Mesendoderm (in vitro differentiated cells): Measurements from ENCODE around the gene SALL3.

ENCODE experiments used
- DNase-seq: peaks from one replicate; pipeline ENCODE4 v3.0.0; 2013
- H2AK5ac ChIP-seq: 2 replicates; pipeline ENCODE4 v1.6.1; 2013; ENCODE audit warnings: low read length, inconsistent platforms
- H2BK120ac ChIP-seq: 2 replicates; pipeline ENCODE4 v1.6.1; 2013; ENCODE audit warnings: low read depth, mild to moderate bottlenecking, low read length, moderate library complexity, mixed read lengths
- H2BK15ac ChIP-seq: replicated peaks from 2 replicates; pipeline ENCODE4 v1.6.1; 2013; ENCODE audit warnings: low read depth, mild to moderate bottlenecking, moderate library complexity
- H2BK5ac ChIP-seq: 2 replicates; pipeline ENCODE4 v1.6.1; 2013; ENCODE audit warnings: low read length, inconsistent platforms
- H3K18ac ChIP-seq: 2 replicates; pipeline ENCODE4 v1.6.1; 2013; ENCODE audit warnings: mild to moderate bottlenecking, low read length, mixed read lengths
- H3K23ac ChIP-seq: one replicate; pipeline ENCODE4 v1.6.1; 2013; ENCODE audit warnings: low read length
- H3K27ac ChIP-seq: 2 replicates; pipeline ENCODE4 v1.5.1; 2013; ENCODE audit warnings: low read depth, mild to moderate bottlenecking, inconsistent platforms, low read length, moderate library complexity
- H3K27me3 ChIP-seq: 2 replicates; pipeline ENCODE4 v1.6.1; 2013; ENCODE audit warnings: low read length, control low read depth, mild to moderate bottlenecking, inconsistent platforms; ENCODE audit not compliant: insufficient read depth, poor library complexity
- H3K36me3 ChIP-seq: 2 replicates; pipeline ENCODE4 v1.6.1; 2013; ENCODE audit warnings: low read length, inconsistent platforms; ENCODE audit not compliant: control insufficient read depth, insufficient read depth
- H3K4ac ChIP-seq: one replicate; pipeline ENCODE4 v1.6.1; 2013; ENCODE audit warnings: low read depth, mild to moderate bottlenecking, low read length, moderate library complexity
- H3K4me1 ChIP-seq: 2 replicates; pipeline ENCODE4 v1.6.1; 2013; ENCODE audit warnings: low read depth, low read length, inconsistent platforms; ENCODE audit not compliant: control insufficient read depth
- H3K4me2 ChIP-seq: 2 replicates; pipeline ENCODE4 v1.6.1; 2013; ENCODE audit warnings: low read length
- H3K4me3 ChIP-seq: 2 replicates; pipeline ENCODE4 v1.5.1; 2013; ENCODE audit warnings: mild to moderate bottlenecking, low read length
- H3K56ac ChIP-seq: one replicate; pipeline ENCODE4 v1.6.1; 2013; ENCODE audit warnings: low read length
- H3K79me1 ChIP-seq: 2 replicates; pipeline ENCODE4 v1.6.1; 2013; ENCODE audit warnings: low read length, inconsistent platforms
- H3K79me2 ChIP-seq: 2 replicates; pipeline ENCODE4 v1.6.1; 2013; ENCODE audit warnings: mild to moderate bottlenecking, low read length; ENCODE audit not compliant: control insufficient read depth, insufficient read depth
- H3K9ac ChIP-seq: 2 replicates; pipeline ENCODE4 v1.6.1; 2013; ENCODE audit warnings: low read length, inconsistent platforms
- H4K5ac ChIP-seq: one replicate; pipeline ENCODE4 v1.6.1; 2013; ENCODE audit warnings: low read length
- H4K8ac ChIP-seq: one replicate; pipeline ENCODE4 v1.6.1; 2013; ENCODE audit warnings: low read depth, mild to moderate bottlenecking, control low read depth, low read length, moderate library complexity
- WGBS: extraction: QIAGEN DNeasy Blood & Tissue Kit; methylation state at CpG from one replicate; pipeline ENCODE4 v1.1.7; 2013; ENCODE audit warnings: low lambda C conversion rate, missing lambda C conversion rate; ENCODE audit not compliant: insufficient coverage; ENCODE audit errors: extremely low coverage; 5-methylcytosine and 5-hydroxymethylcytosine counted together

SALL3 gene

DNA sequence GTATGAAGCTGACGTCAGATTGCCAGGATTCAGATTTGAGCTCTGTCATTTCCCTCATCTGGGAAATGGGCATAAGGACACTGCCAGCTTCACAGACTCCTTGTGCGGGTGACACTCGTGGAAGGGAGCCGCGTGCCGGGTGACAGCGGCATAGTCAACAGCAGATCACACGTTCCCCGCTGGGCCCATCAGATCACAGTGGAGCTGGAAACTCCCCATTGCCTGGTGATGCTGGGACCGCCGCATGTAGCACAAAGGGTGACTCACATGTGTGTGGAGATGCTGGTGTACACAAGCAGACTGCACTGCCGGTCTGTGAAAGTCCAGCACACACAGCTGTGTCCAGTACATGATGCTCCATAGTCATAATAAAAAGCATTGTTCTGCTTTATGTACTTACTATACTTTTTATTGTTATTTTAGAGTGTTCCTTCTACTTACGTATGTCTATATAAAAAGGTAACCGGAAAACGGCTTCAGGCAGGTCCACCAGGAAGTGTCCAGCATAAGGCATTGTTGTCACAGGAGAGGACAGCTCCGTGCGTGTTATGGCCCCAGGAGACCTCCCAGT lies 31.8 kb downstream of the SALL3 start:
- Histone ChIP-seq H3K36me3 (no peaks in the 10 kb centered on the region), H3K23ac (no peak overlapping the region), H3K4me1 (no peaks in the 10 kb centered on the region), H4K5ac (no peak overlapping the region), H3K79me1 (no peaks in the 10 kb centered on the region), H3K4me2 (no peak overlapping the region), H2AK5ac (no peak overlapping the region), H3K4me3 (no peak overlapping the region), H2BK15ac (no peak overlapping the region), H3K79me2 (no peaks in the 10 kb centered on the region), H3K4ac (no peak overlapping the region), H3K56ac (no peak overlapping the region), H3K27ac (no peak overlapping the region), H4K8ac (no peak overlapping the region), H2BK120ac (no peak overlapping the region), H3K27me3 (no peaks in the 10 kb centered on the region), H3K9ac (no peak overlapping the region), H3K18ac (no peak overlapping the region), H2BK5ac (no peak overlapping the region)
- no peak for DNase-seq
- WGBS = no CpG with 5 or more reads among the region's 17 CpGs

DNA sequence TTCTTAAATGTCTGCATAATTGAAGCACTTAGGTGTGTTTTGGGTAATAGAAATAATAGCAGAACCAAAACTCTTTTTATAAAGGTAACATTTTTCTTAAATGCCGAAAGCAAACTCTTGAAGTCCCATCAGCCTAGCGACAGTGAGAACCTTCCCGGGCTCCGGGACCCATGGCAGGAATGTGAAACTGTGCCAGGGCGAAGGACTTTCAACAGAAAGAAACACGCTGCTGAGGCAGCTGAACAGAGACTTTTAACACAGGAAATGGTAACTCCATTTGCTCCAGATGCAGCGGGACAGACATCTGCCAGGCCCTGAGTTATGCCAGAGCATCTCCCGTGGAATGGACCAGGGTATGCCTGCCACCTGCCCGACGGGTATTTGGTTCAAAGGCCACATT lies 34.3 kb downstream of the SALL3 start:
- H3K4me1 ChIP-seq = no peaks in the 10 kb centered on the region
- no peak overlapping the region for H3K4ac ChIP-seq
- no peak overlapping the region for H4K8ac ChIP-seq
- no peak overlapping the region for H2BK120ac ChIP-seq
- H2BK15ac ChIP-seq = no peak overlapping the region
- no peak overlapping the region for H2BK5ac ChIP-seq
- H3K23ac ChIP-seq = no peak overlapping the region
- no CpG with 5 or more reads among the region's 10 CpGs for WGBS
- no peak overlapping the region for H2AK5ac ChIP-seq
- H4K5ac ChIP-seq = no peak overlapping the region
- H3K9ac ChIP-seq = no peak overlapping the region
- H3K4me3 ChIP-seq = no peak overlapping the region
- no peak overlapping the region for H3K4me2 ChIP-seq
- no peak for DNase-seq
- no peaks in the 10 kb centered on the region for H3K36me3 ChIP-seq
- no peak overlapping the region for H3K18ac ChIP-seq
- no peak overlapping the region for H3K27ac ChIP-seq
- no peak overlapping the region for H3K56ac ChIP-seq
- no peaks in the 10 kb centered on the region for H3K79me1 ChIP-seq
- H3K79me2 ChIP-seq = no peaks in the 10 kb centered on the region
- no peaks in the 10 kb centered on the region for H3K27me3 ChIP-seq

- Histone ChIP-seq H2AK5ac (no peak overlapping the region), H4K5ac (no peak overlapping the region), H3K36me3 (no peaks in the 10 kb centered on the region), H3K18ac (no peak overlapping the region), H3K56ac (no peak overlapping the region), H3K4me3 (no peak overlapping the region), H3K79me1 (no peaks in the 10 kb centered on the region), H3K79me2 (no peaks in the 10 kb centered on the region), H4K8ac (no peak overlapping the region), H2BK5ac (no peak overlapping the region), H3K4ac (no peak overlapping the region), H2BK120ac (no peak overlapping the region), H3K23ac (no peak overlapping the region), H3K4me2 (no peak overlapping the region), H3K4me1 (no peaks in the 10 kb centered on the region), H3K9ac (no peak overlapping the region), H3K27me3 (no peaks in the 10 kb centered on the region), H3K27ac (no peak overlapping the region), H2BK15ac (no peak overlapping the region)
- WGBS = no CpG with 5 or more reads among the region's 12 CpGs
- DNase-seq = no peak
These were observed 39.3 kb downstream of the SALL3 start for GRCh38 chr18:79018911-79019310.

- H3K4me2 ChIP-seq = no peak overlapping the region
- no peak overlapping the region for H2BK15ac ChIP-seq
- no peak overlapping the region for H2BK5ac ChIP-seq
- H2BK120ac ChIP-seq = no peak overlapping the region
- H3K27ac ChIP-seq = no peak overlapping the region
- H3K56ac ChIP-seq = no peak overlapping the region
- H2AK5ac ChIP-seq = no peak overlapping the region
- no peak overlapping the region for H3K18ac ChIP-seq
- H3K36me3 ChIP-seq = no peaks in the 10 kb centered on the region
- H4K5ac ChIP-seq = no peak overlapping the region
- H3K9ac ChIP-seq = no peak overlapping the region
- no peaks in the 10 kb centered on the region for H3K79me1 ChIP-seq
- H3K27me3 ChIP-seq = no peaks in the 10 kb centered on the region
- WGBS = no CpG with 5 or more reads among the region's 7 CpGs
- no peaks in the 10 kb centered on the region for H3K79me2 ChIP-seq
- H3K23ac ChIP-seq = no peak overlapping the region
- H3K4ac ChIP-seq = no peak overlapping the region
- no peak overlapping the region for H4K8ac ChIP-seq
- H3K4me3 ChIP-seq = no peak overlapping the region
- no peaks in the 10 kb centered on the region for H3K4me1 ChIP-seq
- DNase-seq = no peak
These were observed 40.3 kb downstream of the SALL3 start for GRCh38 chr18:79019881-79020280.

- WGBS = no CpG with 5 or more reads among the region's 25 CpGs
- Histone ChIP-seq H4K8ac (no peak overlapping the region), H3K23ac (no peak overlapping the region), H3K4me1 (no peaks in the 10 kb centered on the region), H3K79me1 (no peaks in the 10 kb centered on the region), H3K79me2 (no peaks in the 10 kb centered on the region), H3K9ac (no peak overlapping the region), H2BK15ac (no peak overlapping the region), H3K18ac (no peak overlapping the region), H4K5ac (no peak overlapping the region), H3K56ac (no peak overlapping the region), H3K4me2 (no peak overlapping the region), H3K36me3 (no peaks in the 10 kb centered on the region), H2AK5ac (no peak overlapping the region), H3K4me3 (no peak overlapping the region), H2BK5ac (no peak overlapping the region), H2BK120ac (no peak overlapping the region), H3K27ac (no peak overlapping the region), H3K27me3 (no peaks in the 10 kb centered on the region), H3K4ac (no peak overlapping the region)
- DNase-seq = no peak
These were observed 43.0 kb downstream of the SALL3 start for GRCh38 chr18:79022603-79023002.

- no peak overlapping the region for H2AK5ac ChIP-seq
- no peak overlapping the region for H2BK15ac ChIP-seq
- H3K4ac ChIP-seq = no peak overlapping the region
- no peaks in the 10 kb centered on the region for H3K27me3 ChIP-seq
- no peaks in the 10 kb centered on the region for H3K79me2 ChIP-seq
- H3K36me3 ChIP-seq = no peaks in the 10 kb centered on the region
- H3K4me3 ChIP-seq = no peak overlapping the region
- H3K27ac ChIP-seq = no peak overlapping the region
- no CpG with 5 or more reads among the region's 5 CpGs for WGBS
- H3K79me1 ChIP-seq = no peaks in the 10 kb centered on the region
- no peak overlapping the region for H3K18ac ChIP-seq
- no peak overlapping the region for H4K8ac ChIP-seq
- H3K9ac ChIP-seq = no peak overlapping the region
- H3K4me2 ChIP-seq = no peak overlapping the region
- no peak overlapping the region for H3K56ac ChIP-seq
- no peak overlapping the region for H2BK5ac ChIP-seq
- no peak overlapping the region for H2BK120ac ChIP-seq
- H3K4me1 ChIP-seq = no peaks in the 10 kb centered on the region
- H4K5ac ChIP-seq = no peak overlapping the region
- H3K23ac ChIP-seq = no peak overlapping the region
- peak; percentile 55 for DNase-seq
These were observed 46.9 kb downstream of the SALL3 start for GRCh38 chr18:79026491-79026890.
